ENCODE results near the gene TOPBP1.

DNA sequence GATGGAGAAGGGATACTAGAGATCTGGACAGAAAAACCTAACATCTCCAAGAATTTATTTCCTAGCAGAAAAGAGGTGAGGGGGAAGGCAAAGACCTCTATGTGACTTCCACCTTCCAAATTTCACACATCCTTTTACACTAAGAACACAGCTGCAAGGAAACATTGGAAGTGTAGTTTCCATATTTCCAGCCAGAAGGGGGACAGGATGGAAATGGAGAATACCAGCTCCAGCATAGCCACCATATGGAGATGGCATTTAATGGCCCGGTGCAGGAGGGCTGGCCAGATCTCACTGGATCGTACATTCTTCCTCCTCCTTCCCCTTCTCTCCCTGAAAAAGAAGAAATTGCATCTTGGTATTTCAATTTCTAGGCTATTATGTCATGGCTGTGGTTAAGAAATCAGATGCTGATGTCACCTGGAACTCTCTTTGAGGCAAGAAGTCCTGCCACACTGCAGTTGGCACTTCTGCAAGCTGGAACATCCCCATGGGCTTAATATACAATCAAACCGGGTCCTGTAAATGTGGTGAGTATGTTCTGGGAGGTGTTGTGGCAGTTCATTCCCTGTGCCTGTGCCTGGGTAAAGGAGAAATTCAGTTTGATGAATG, 47.5 kb upstream of the TOPBP1 start:
- TF ChIP-seq POLR2A (IDR thresholded peaks at IDR 0.05): no peak
- TF ChIP-seq, protein P1, sequence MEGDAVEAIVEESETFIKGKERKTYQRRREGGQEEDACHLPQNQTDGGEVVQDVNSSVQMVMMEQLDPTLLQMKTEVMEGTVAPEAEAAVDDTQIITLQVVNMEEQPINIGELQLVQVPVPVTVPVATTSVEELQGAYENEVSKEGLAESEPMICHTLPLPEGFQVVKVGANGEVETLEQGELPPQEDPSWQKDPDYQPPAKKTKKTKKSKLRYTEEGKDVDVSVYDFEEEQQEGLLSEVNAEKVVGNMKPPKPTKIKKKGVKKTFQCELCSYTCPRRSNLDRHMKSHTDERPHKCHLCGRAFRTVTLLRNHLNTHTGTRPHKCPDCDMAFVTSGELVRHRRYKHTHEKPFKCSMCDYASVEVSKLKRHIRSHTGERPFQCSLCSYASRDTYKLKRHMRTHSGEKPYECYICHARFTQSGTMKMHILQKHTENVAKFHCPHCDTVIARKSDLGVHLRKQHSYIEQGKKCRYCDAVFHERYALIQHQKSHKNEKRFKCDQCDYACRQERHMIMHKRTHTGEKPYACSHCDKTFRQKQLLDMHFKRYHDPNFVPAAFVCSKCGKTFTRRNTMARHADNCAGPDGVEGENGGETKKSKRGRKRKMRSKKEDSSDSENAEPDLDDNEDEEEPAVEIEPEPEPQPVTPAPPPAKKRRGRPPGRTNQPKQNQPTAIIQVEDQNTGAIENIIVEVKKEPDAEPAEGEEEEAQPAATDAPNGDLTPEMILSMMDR (IDR thresholded peaks at IDR 0.05): no peak

Data from lower leg skin (tissue), 3 donors.